Sigmoid colon (tissue), 3 donors: Measurements from ENCODE around the gene BCL11B.

Experiments
- CTCF ChIP-seq, 4 experiments: fragments of 450-650 bp in 3 of 4; fragments of 200-600 bp in 1 of 4; IDR thresholded peaks; one replicate each; pipeline ENCODE4 v1.5.1; 2016 to 2019; ENCODE audit warnings: antibody characterized with exemption in 4 of 4, mild to moderate bottlenecking in 3 of 4, moderate library complexity in 2 of 4
- POLR2A ChIP-seq, 2 donors: fragments of 450-650 bp; IDR thresholded peaks; one replicate each; pipeline ENCODE4 v1.6.1; 2016; ENCODE audit warnings: antibody characterized with exemption in 2 of 2, mild to moderate bottlenecking in 2 of 2, moderate library complexity in 2 of 2

- TF ChIP-seq CTCF (IDR thresholded peaks at IDR 0.05) (no peak), POLR2A (IDR thresholded peaks at IDR 0.05) (no peak)
Measured at GRCh38 chr14:99314623-99315022, 42.6 kb upstream of the BCL11B start.
